ENCODE data around the gene OR2J1. TPM values are rescaled to one million over a fixed set of nuclear protein-coding genes. Genes with fewer than 3 reads are reported as not detected.
"Not testable (repeated sequence)": the region's sequence is repeated elsewhere in the genome, so short reads cannot be mapped to it uniquely, and the experiment has no call there.

Gene OR2J1
- total RNA-seq, 1 donor from 2014 or later: not detected

DNA sequence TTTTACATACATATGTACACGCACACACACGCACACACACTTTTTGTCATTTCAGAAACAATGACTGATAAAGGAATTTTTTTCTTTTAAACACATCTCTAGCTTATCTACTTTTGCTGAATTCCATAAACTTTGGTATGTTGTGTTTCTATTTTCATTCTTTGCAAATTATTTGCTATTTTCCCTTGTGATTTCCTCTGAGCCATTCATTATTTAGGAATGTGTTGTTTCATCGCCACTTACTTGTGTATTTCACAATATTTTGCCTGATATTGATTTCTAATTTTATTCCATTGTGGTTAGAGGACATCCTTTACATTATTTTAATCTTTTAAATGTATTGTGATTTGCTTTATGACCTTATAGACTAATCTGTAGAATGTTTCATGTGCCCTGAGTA, 47.8 kb downstream of the OR2J1 start:
- DNase-seq (no peak), ATAC-seq (ENCODE audit: poor library complexity) (no peak)
- intact Hi-C loops (cut with DNase I): no loop called here

DNA sequence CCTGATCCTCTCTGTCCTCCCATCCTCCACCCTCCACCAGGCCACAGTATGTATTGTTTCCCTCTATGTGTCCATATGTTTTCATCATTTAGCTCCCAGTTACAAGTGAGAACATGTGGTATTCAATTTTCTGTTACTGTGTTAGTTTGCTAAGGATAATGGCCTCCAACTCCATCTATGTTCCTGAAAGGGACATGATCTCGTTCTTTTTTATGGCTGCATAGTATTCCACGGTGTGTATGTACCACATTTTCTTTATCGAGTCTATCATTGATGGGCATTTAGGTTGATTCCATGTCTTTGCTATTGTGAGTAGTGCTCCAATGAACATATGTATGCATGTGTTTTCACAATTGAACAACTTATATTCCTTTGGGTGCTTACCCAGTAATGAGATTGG, 50.2 kb downstream of the OR2J1 start:
- DNase-seq; intact Hi-C loops (cut with DNase I); ATAC-seq (ENCODE audit: poor library complexity): not testable (repeated sequence)

Other genes starting within 250 kb of the OR2J1 start
- gene TRIM27, start 175.5 kb upstream of the OR2J1 start, total RNA-seq: 15.7 TPM
- 0.08 TPM for gene ZNF311, start 94.2 kb upstream of the OR2J1 start, total RNA-seq
- gene OR2W1, start 54.3 kb upstream of the OR2J1 start, total RNA-seq: not detected
- not detected for gene OR2B3, start 12.2 kb upstream of the OR2J1 start, total RNA-seq
- not detected for gene OR2J3, start 8.6 kb downstream of the OR2J1 start, total RNA-seq
- not detected for gene OR2J2, start 71.4 kb downstream of the OR2J1 start, total RNA-seq
- gene OR14J1, start 202.2 kb downstream of the OR2J1 start, total RNA-seq: not detected

Measured in Right ventricle myocardium superior (tissue), 1 donor.